Measurements from ENCODE around the gene NCOA3. TPM values are rescaled to one million over a fixed set of nuclear protein-coding genes. Genes with fewer than 3 reads are reported as not detected.

The NCOA3 gene
- polyA plus RNA-seq, 3 donors, result 13.5 to 21.8 (median 21.3) TPM

DNA sequence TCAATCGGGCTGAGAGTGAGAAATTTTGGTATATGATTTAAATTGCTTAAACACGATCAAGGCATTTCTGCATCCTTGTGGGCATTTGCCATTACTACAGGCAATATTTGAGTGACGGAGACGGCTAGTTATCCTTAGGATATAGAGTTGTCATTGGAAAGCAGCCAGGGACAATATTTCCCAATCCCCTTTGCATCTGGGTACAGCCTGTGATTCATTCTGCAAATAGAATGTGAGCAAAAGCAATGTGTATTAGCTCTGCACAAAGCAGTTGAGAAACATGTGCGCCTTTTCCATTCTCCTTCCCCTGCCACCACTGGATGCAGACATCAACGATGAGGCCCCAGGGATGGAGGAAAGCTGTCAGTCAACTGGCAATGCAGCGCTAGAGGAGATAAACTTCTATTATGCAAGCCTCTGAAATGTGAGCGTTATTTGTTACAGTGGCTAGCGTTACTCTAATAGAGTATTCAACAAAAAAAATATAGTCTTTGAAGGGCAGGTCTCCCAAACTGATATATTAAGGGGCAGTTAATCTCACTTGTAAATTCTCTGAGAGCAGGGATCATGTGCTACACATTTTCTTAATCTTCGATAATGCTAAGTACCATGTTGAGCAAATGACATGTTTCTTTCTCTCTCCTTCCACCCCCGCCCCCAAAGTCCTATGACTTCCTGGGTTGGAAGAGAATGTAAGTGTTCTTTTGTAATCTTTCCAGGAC is 37.1 kb upstream of the NCOA3 start:
- Histone ChIP-seq H3K4me1 (ENCODE audit: control insufficient read depth in 1 of 2, insufficient read depth in 2 of 2, low read length in 2 of 2) (peaks cover 20 to 25% of the 10 kb centered on the region in 2 donors), H2AFZ (ENCODE audit: insufficient read depth, low read depth, low read length, poor library complexity, severe bottlenecking) (peak overlapping the region; percentile 41), H3K4me3 (replicated peaks in 1 of 3; ENCODE audit: low read depth in 2 of 3, low read length in 3 of 3) (no peak overlapping the region), H3K4me2 (replicated peaks; ENCODE audit: extremely low read depth, low read length, poor library complexity, severe bottlenecking) (no peak overlapping the region), H3K9ac (ENCODE audit: insufficient read depth, low read length, poor library complexity, severe bottlenecking) (no peak overlapping the region), H4K20me1 (ENCODE audit: insufficient read depth, low read length) (no peaks in the 10 kb centered on the region), H3K79me2 (ENCODE audit: insufficient read depth, low read length) (no peaks in the 10 kb centered on the region), H3K36me3 (replicated peaks in 1 of 2; ENCODE audit: control insufficient read depth in 1 of 2, insufficient read depth in 2 of 2, low read length in 2 of 2) (no peaks in the 10 kb centered on the region), H3K27me3 (ENCODE audit: control insufficient read depth in 2 of 2, insufficient read depth in 2 of 2, low read length in 2 of 2) (no peaks in the 10 kb centered on the region), H3K27ac (ENCODE audit: low read depth in 1 of 2, low read length in 2 of 2) (no peak overlapping the region), H3K9me3 (replicated peaks in 1 of 2; ENCODE audit: control insufficient read depth in 1 of 2, insufficient read depth in 1 of 2, low read length in 2 of 2) (no peaks in the 10 kb centered on the region)
- 22% methylated on average over 4 of the region's 11 CpGs for WGBS (ENCODE audit: insufficient coverage)
- TF ChIP-seq, protein P1, sequence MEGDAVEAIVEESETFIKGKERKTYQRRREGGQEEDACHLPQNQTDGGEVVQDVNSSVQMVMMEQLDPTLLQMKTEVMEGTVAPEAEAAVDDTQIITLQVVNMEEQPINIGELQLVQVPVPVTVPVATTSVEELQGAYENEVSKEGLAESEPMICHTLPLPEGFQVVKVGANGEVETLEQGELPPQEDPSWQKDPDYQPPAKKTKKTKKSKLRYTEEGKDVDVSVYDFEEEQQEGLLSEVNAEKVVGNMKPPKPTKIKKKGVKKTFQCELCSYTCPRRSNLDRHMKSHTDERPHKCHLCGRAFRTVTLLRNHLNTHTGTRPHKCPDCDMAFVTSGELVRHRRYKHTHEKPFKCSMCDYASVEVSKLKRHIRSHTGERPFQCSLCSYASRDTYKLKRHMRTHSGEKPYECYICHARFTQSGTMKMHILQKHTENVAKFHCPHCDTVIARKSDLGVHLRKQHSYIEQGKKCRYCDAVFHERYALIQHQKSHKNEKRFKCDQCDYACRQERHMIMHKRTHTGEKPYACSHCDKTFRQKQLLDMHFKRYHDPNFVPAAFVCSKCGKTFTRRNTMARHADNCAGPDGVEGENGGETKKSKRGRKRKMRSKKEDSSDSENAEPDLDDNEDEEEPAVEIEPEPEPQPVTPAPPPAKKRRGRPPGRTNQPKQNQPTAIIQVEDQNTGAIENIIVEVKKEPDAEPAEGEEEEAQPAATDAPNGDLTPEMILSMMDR (IDR thresholded peaks at IDR 0.05), result peak; percentile 58
- Mint-ChIP-seq H3K27me3 (ENCODE audit: low read depth in 3 of 3) (peaks cover 0 to 6% (median 2%) of the 10 kb centered on the region in 3 donors), H3K4me1 (peaks cover 30% of the 10 kb centered on the region), H3K36me3 (no peaks in the 10 kb centered on the region), H3K4me3 (no peak overlapping the region), H3K9me3 (no peaks in the 10 kb centered on the region), H3K27ac (peak overlapping the region in 2 of 7 donors; percentile 24 to 56)
- intact Hi-C loops (cut with micrococcal nuclease), result no loop called here
- DNase-seq, result peak; percentile 67 to 82 (median 80)

DNA sequence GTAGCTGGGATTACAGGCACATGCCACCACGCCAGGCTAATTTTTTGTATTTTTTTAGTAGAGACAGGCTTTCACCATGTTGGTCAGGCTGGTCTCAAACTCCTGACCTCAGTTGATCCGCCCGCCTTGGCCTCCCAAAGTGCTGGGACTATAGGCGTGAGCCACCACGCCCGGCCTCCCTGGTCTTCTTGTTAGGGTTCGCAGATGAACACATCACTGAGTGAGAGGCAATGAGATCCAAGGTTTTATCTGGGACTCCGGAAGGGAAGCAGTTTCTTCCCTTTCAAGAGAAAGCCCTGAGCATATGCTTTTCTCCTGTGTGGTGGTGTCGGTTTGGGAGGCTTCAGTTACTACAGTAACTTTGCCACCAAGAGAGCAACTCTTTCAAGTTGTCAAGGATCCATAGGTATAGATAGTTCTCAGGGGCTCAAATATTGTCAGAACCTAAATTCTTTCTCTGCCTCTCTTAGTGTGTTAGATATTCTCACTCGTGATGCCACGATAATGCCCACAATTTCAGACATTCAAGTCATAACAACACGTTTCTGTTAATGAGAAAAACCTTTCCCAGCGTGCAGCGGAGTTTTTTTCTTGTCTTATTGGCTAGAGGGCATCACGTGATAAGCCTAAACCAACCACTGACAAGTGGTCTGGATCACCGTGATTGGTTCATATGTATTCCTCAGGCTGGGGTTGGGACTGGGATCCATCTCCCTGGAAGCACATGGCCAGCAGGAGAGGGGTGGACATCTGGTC is 36.2 kb upstream of the NCOA3 start:
- TF ChIP-seq, protein P1 (IDR thresholded peaks at IDR 0.05), result no peak
- Mint-ChIP-seq H3K9me3 (no peaks in the 10 kb centered on the region), H3K4me1 (peaks cover 30% of the 10 kb centered on the region), H3K4me3 (no peak overlapping the region), H3K36me3 (no peaks in the 10 kb centered on the region), H3K27me3 (ENCODE audit: low read depth in 3 of 3) (peaks cover 0 to 6% (median 2%) of the 10 kb centered on the region in 3 donors), H3K27ac (peak overlapping the region in 1 of 7 donors; percentile 82)
- Histone ChIP-seq H3K4me1 (ENCODE audit: control insufficient read depth in 1 of 2, insufficient read depth in 2 of 2, low read length in 2 of 2) (peaks cover 20 to 25% of the 10 kb centered on the region in 2 donors), H3K9ac (ENCODE audit: insufficient read depth, low read length, poor library complexity, severe bottlenecking) (no peak overlapping the region), H3K27me3 (ENCODE audit: control insufficient read depth in 2 of 2, insufficient read depth in 2 of 2, low read length in 2 of 2) (no peaks in the 10 kb centered on the region), H3K27ac (ENCODE audit: low read depth in 1 of 2, low read length in 2 of 2) (no peak overlapping the region), H4K20me1 (ENCODE audit: insufficient read depth, low read length) (no peaks in the 10 kb centered on the region), H3K36me3 (replicated peaks in 1 of 2; ENCODE audit: control insufficient read depth in 1 of 2, insufficient read depth in 2 of 2, low read length in 2 of 2) (no peaks in the 10 kb centered on the region), H3K4me3 (replicated peaks in 1 of 3; ENCODE audit: low read depth in 2 of 3, low read length in 3 of 3) (no peak overlapping the region), H2AFZ (ENCODE audit: insufficient read depth, low read depth, low read length, poor library complexity, severe bottlenecking) (no peak overlapping the region), H3K4me2 (replicated peaks; ENCODE audit: extremely low read depth, low read length, poor library complexity, severe bottlenecking) (no peak overlapping the region), H3K79me2 (ENCODE audit: insufficient read depth, low read length) (no peaks in the 10 kb centered on the region), H3K9me3 (replicated peaks in 1 of 2; ENCODE audit: control insufficient read depth in 1 of 2, insufficient read depth in 1 of 2, low read length in 2 of 2) (no peaks in the 10 kb centered on the region)
- 98% methylated on average over 7 of the region's 16 CpGs for WGBS (ENCODE audit: insufficient coverage)
- DNase-seq, result no peak
- intact Hi-C loops (cut with micrococcal nuclease), result no loop called here

Data from CD14-positive monocyte (primary cell).